ACHN (cell line): Measurements from ENCODE around the gene SSTR4.
"Not testable (repeated sequence)": the region's sequence is repeated elsewhere in the genome, so short reads cannot be mapped to it uniquely, and the experiment has no call there.

Experiments used
- DNase-seq: peaks from one replicate; pipeline ENCODE4 v3.0.0-alpha.2; 2015
- in situ Hi-C: cut with HindIII; loops from 2 replicates; pipeline ENCODE4 v1.10.0; 2017; ENCODE audit warnings: low sequenced_read_pairs, low pct_ligation_motif_present, low pct_unique_long_range_greater_than_20kb

SSTR4 gene, protein sequence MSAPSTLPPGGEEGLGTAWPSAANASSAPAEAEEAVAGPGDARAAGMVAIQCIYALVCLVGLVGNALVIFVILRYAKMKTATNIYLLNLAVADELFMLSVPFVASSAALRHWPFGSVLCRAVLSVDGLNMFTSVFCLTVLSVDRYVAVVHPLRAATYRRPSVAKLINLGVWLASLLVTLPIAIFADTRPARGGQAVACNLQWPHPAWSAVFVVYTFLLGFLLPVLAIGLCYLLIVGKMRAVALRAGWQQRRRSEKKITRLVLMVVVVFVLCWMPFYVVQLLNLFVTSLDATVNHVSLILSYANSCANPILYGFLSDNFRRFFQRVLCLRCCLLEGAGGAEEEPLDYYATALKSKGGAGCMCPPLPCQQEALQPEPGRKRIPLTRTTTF

DNA sequence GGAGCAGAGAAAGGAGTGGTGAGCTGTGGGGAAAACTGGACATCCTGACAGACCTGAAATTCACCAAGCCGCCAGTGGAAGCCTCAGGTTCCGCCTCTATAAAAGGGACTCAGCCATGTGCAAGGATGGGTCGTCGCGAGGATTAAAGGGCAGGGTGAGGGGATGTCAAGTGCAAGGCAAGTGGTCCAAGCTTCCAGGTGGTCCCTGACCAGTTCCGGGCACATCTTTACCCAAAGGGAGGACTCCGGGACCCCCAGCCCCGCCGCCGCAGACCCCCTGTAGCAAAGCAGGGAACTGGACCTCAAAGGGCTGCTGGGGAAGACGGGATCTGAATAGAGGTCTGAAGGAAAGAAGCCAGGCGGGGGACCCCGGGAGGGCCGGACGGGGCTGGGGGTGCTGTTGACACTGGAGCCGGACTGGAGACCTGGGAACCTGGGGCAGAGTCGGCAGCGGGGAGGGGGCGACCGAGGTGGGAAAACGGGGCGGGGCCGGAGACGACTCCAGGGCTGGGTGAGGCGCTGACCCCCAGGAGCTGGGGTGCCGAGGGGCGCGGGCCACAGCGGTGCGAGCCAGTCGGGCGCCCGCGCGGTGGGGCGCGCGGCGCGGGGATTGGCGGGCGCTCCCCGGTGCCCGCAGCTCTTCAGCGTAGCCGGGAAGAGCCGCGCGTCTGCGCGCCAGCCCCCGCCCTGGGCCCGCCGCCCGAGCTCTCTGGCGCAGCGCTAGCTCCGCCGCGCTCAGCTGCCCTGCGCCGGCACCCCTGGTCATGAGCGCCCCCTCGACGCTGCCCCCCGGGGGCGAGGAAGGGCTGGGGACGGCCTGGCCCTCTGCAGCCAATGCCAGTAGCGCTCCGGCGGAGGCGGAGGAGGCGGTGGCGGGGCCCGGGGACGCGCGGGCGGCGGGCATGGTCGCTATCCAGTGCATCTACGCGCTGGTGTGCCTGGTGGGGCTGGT lies at the start of gene SSTR4:
SSTR4 (plus strand) TSS at position 592 of the 951 bp plus-strand sequence; CDS start at position 764, 172 bp downstream.
- in situ Hi-C loops, result no loop called here
- no peak for DNase-seq

DNA sequence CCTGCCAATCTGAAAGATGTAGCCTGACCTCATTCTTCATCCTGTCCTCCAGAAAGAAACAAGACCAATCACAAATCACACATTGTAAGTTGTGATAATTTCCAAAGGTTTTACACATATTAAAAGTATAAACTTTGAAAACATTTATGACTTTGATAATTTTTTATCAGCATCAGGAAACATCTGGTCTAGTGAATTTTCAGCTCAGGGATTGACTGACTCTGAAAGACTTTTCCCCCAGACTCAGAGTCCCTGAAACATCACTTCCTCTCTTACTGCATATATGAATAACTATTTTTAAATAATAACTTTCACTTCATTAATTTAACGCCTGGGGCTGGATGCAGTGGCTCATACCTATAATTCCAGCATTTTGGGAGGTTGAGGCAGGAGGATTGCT lies 48.5 kb upstream of the SSTR4 start:
- in situ Hi-C loops, result no loop called here
- DNase-seq, result no peak

DNA sequence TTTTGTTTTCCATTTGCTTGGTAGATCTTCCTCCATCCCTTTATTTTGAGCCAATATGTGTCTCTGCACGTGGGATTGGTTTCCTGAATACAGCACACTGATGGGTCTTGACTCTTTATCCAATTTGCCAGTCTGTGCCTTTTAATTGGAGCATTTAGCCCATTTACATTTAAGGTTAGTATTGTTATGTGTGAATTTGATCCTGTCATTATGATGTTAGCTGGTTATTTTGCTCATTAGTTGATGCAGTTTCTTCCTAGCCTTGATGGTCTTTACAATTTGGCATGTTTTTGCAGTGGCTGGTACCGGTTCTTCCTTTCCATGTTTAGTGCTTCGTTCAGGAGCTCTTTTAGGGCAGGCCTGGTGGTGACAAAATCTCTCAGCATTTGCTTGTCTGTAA lies 43.7 kb upstream of the SSTR4 start:
- in situ Hi-C loops, DNase-seq: not testable (repeated sequence)

DNA sequence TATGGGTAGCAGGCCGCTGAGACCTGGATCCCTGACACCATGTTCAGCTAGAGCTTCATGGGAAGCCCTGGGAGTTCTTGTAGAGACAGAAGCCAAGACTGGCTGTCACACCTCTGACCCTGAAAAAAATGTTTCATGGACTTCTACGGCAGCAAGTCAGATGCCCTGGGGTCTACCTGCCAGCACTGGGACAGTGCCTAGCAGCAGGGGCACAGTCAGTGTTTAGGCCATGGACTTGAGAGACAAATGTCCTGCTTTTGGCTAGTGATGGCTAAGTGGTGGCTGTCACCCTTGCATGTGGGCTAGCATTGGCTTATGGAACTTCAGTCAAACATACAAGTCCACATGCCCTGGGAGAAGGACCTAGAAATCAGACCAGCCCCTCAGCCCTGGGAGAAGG lies 41.3 kb upstream of the SSTR4 start:
- in situ Hi-C loops, result no loop called here

DNA sequence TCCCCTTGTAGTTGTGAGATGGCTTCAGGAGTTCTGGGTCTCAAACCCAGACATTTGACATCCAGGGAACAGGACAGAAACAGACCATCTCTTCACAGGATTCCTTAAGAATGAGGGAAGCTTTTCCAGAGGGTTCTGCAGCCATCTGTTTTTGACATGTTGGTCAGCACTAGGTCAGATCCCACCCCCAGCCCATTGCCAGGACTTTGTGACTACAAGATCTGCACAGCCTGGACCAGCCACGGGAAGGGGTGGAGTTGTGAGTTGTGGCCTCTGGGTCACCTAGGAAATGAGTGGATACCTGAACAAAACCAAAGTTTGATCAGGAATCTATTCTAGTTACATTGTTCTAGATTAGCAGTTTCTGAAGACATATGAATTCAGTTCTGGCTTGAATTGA lies 39.2 kb upstream of the SSTR4 start:
- DNase-seq, result no peak
- in situ Hi-C loops, result no loop called here

More for the DNA sequence above, 41.3 kb upstream of the SSTR4 start:
- DNase-seq, result no peak

DNA sequence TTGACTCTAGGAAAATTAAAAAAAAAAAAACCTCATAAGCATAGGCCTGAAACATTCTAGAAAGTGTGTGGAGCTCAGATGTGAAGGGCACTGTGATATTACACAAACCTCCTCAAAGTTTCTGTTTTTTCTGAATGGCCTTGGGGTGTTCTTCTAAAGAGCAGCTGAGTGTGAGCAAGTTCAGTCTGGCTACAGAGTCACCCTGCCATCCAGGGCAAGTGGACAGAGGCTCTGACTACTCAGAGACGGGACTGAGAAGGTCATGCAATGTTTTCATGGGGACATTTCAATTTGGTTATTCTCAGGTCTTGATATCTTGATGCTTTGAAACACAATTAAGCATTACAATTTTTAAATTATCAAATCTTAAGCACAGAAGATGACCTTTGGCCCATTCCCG lies 36.6 kb upstream of the SSTR4 start:
- DNase-seq, result no peak
- in situ Hi-C loops, result no loop called here

DNA sequence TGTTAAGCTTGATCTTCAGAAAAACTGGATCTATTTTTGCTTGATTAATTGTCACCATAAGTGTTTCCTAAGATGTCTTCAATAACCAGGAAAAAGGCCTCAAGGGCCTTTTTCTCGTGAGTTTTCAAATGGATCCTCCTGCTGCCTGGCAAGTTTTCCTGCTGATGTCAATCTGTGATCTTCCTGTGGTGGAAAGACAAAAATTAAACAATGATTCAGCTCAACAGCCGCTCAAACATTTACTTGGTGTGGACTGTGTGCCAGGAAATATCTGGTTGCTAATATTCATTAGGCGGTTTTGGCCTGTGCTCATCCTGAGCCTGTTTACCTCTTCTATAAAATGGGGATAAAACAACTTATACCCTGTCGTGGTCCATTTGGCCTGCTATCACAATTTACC lies 35.4 kb upstream of the SSTR4 start:
- in situ Hi-C loops, result no loop called here
- peak; percentile 16 for DNase-seq

DNA sequence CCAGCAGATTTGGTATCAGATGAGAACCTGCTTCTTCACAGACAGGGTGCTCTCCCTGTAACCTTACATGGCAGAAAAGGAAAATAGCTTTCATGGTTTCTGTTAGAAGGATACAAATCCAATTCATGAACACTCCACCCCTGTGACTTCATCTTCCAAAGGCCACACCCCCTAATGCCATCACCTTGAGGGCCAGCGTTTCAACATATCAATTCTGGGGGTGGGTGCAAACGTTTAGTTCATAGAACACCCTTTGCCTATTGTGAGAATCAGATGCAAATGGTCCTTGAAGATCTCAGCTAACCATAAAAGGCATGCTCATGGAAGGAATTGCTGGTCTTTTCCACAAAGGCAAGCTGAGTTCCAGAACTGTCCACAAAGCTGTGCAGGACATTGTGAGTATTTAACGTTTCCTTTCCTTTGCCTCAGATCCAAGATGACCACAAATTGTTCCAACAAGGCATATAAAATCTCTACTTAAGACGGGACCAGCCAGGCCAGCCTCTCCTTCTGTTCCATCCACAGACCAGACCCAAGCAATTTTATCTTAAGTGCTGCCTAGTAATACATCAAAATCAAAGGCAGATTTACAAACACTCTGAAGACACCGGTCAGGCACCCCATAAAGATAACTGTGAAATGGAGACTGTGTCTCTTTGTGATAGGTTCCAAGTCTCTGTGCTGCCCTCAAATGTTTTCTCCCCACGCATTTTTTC lies 34.7 kb upstream of the SSTR4 start:
- no peak for DNase-seq
- in situ Hi-C loops, result no loop called here

DNA sequence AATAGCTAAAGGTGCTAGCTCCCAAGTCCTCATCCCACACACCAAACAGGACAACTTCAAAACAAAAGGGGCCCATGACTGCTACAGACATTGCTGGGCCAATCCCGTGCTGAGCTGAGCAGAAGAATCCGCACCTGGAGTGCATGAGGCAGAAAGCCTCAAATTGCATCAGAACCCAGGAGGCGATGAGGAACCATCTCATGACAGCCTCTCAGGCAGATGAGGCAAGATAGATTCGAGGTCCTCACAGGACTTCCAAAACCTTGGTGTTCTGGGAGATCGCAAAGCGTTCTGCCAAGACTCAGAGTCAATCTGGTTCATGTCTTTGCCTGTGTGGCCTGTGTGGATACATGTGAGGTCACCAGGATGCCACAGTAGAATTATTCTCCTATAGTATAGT lies 32.8 kb upstream of the SSTR4 start:
- DNase-seq, result no peak
- in situ Hi-C loops, result no loop called here

DNA sequence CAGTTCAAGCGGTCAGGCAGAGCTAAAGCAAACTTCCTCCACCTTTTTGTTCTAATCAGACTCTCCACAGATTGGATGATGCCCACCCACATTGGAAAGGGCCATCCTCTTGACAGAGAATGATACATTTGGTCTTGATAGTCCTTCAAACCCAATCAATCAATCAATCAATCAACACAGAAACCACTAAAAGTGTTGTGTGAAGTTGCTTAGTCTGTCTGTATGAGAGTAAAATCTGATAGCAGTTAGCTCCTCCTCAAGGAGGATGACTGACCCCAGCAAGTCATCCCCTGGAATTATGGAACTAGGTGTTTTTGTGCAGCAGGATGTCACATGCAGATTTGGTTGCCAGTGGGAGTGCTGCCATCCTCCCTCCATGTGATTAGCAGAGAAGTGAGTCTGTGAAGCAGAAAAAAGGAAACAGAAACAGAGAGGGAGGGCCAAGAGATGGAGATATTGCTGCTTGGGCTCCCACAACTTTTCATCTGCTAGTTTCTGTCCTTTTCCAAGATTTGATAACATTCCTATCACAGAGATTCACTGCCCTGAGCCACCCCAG lies 32.0 kb upstream of the SSTR4 start:
- in situ Hi-C loops, result no loop called here
- no peak for DNase-seq

DNA sequence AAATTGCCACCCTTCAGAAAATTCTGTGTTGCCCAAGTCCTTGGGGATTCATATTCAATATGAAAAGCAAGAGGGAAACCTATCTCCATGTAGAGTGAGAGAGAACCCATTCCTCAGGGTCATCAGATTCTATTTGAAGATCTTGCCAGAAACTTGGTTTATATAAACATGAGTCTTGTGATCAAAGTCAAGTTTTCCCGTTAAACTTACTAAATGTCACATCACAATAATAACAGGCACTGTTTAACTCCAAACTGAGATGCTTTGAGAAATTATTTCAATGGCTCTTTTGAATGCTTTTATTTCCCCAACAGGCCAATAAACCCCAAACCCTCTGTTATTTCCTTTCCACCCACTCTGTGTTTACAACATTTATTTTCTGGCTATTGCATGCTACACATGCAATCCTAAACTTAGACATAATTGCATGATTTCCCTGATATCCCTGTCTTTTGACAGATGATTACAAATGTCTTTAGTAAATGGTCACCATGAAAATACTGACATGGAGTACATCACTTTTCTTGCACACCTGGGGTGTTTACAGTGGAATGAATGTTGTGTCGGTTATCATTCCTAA lies 31.1 kb upstream of the SSTR4 start:
- no peak for DNase-seq
- in situ Hi-C loops, result no loop called here

DNA sequence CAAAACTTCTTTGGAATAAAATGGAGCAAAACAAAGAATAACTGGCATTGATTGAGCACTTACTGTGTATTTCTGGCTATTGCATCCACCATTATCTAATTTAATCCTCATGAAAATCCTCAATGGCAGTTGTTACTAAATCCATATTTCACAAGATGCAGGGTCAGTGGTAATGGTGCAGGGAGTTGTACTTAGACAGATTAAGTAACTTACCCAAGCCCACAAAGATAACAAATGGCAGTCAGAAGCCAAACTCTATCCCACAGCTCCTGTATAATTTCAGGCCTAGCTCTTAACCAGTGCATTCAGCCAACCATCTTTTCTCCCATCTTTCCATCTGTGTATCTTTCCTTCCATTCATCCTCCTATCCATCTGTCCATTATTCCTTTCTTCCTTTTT lies 29.3 kb upstream of the SSTR4 start:
- in situ Hi-C loops, result no loop called here
- DNase-seq, result no peak

DNA sequence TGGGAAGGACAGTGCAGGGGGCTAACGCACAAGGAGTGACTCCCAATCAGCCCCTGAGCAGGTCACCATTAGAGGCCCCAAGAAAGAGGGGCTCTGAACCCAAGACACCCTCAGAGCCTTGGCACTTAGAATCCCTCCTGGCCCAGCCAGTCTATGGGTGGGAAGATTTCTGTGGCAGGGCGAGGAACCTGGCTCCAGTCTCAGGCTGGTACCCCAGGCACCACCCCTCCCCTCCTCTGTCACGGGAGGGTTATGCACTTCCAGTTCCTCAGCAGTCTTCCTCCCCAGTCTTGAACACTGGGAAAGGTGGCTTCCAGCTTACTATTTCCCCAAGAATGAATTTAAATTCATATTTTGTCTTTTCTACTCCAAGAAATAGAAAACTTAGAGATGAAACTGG lies 27.6 kb upstream of the SSTR4 start:
- no peak for DNase-seq
- in situ Hi-C loops, result no loop called here

DNA sequence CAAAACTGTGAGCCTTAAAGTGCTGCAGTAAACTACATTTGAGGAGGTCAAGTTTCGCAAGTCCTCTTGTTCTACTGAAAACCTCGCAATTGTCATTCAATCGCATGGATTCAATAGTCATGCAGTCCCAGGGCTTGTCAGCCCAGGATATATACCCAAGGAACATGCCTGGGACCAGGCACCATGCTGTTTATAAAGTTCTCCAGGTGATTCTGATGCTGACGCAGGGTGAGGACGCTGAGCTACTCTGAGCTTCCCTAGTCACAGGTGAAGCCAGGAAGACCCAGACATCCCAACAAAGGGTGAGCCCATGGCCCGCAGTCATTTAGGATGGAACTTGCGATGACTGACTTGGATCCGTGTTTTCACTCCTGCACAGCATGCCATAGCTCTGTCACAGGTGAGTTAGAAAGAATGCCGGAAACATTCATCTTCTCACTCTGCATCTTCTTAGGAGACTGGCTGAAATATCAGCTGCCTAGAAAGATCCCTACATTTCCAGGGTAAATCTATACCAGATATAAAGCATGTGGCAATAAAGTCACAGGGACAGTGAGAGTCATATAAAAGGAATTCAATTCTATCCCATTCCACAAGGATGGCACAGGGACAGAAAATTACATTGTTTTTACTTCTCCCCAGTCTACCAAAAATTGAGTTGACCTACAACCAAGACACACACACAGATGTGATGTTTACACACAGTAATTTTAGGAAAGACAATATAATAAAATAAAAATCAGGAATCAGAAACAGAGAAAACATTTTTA lies 27.0 kb upstream of the SSTR4 start:
- in situ Hi-C loops, result no loop called here
- no peak for DNase-seq

DNA sequence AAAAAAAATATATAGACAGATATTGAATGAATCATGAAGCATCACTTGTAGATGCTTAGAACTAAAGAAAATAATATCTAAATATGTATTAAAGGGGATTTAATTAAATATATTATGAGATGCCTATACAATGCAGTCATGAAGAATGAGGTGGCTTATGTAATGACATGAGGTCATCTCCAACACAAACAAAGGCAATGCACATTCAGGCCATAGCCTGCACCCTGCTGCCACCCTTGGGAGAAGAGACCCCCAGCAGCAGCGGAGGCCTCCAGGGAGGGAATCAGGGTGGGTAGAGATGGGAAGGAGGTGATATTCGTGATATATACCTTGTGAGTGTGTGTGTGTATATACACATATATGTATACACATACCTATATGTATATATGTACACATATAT lies 26.4 kb upstream of the SSTR4 start:
- in situ Hi-C loops, result no loop called here
- DNase-seq, result no peak

DNA sequence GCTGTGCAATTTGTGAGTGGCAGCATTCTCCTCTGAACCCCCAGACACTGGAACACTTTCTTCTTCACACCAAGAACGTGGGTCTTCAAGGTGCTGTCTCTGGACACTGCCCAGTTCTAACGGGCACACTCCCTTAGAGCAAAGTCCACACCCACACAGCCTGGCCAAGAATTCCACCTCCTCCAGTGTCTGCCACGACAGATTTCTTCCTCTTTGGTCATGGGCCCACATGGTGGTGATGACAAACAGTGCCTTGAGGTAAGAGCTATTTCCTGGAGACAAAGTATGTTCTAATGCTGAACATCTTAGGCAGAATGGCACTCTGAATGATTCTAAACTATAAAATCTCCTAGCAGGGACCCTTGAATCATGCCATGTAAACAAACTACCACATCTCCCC lies 25.5 kb upstream of the SSTR4 start:
- DNase-seq, result no peak
- in situ Hi-C loops, result no loop called here

DNA sequence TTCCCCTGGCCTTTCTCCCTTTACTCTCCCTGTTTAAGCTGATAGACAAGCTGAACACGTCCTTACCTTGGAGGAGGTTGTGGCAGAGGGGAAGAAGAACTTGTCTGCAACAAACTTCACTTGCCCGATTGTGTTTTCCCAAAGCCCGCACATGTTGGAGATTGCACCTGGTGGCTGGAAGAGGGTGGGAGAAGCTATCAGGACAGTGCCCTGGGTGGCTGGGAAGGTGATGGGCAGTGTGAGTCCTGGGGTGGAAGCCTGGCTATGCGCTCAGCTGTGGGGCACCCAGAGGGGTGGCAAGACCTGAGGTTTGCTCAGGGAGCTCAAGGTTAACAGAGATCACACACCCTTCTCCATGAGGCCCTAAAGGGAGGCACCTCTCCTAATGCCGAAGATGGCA lies 25.0 kb upstream of the SSTR4 start:
- in situ Hi-C loops, result no loop called here

More for the DNA sequence above, 25.0 kb upstream of the SSTR4 start:
- DNase-seq, result no peak
